Keratinocyte (primary cell): ENCODE data around the gene ABI3BP.

Experiments used
- CTCF ChIP-seq, 3 experiments: IDR thresholded peaks in 1 of 3; conservative IDR thresholded peaks in 1 of 3; optimal IDR thresholded peaks in 1 of 3; 2 replicates in 2 of 3; 3 replicates in 1 of 3; pipeline versions ENCODE3 to v1.5.1; 2011; ENCODE audit warnings: low read length in 3 of 3, mild to moderate bottlenecking in 3 of 3, moderate library complexity in 2 of 3, control low read depth in 1 of 3, inconsistent platforms in 1 of 3; ENCODE audit not compliant: insufficient read depth in 2 of 3; ENCODE audit errors: extremely low read depth in 1 of 3
- EZH2 ChIP-seq: IDR thresholded peaks from one replicate; pipeline ENCODE4 v1.6.1; 2012; ENCODE audit warnings: inconsistent platforms, mild to moderate bottlenecking, low read length, moderate library complexity

GRCh38 chr3:100910986-100911385 lies 82.2 kb downstream of the ABI3BP start:
- TF ChIP-seq CTCF (optimal IDR thresholded peaks at IDR 0.05 in 1 of 3, IDR thresholded peaks at IDR 0.05 in 1 of 3, conservative IDR thresholded peaks at IDR 0.05 in 1 of 3; ENCODE audit: extremely low read depth in 1 of 3, insufficient read depth in 2 of 3, low read length in 3 of 3) (no peak), EZH2 (no peak)
